HepG2 (cell line): ENCODE measurements around the gene LPIN3. TPM values are rescaled to one million over a fixed set of nuclear protein-coding genes. Genes with fewer than 3 reads are reported as not detected.

Experiments
- CCAR2 ChIP-seq: fragments of 200-400 bp; formaldehyde crosslinking; optimal IDR thresholded peaks from 2 replicates; pipeline ENCODE3; 2018; ENCODE audit warnings: low read depth, mild to moderate bottlenecking, low read length, moderate library complexity
- CREM ChIP-seq, 2 experiments: sonication (generic) in 1 of 2; formaldehyde crosslinking in 1 of 2; IDR thresholded peaks; 2 replicates each; pipeline versions ENCODE4 v1.4.0 to v1.6.1; 2016 to 2020; ENCODE audit warnings: antibody characterized with exemption in 1 of 2, mild to moderate bottlenecking in 1 of 2, missing genetic modification reagents in 1 of 2
- FOXA1 ChIP-seq, 2 experiments: fragments of 450-650 bp in 1 of 2; sonication (generic) in 1 of 2; formaldehyde crosslinking in 1 of 2; IDR thresholded peaks; 2 replicates each; pipeline versions ENCODE4 v1.4.0 to v1.6.1; 2016 to 2020; ENCODE audit warnings: missing genetic modification reagents in 1 of 2
- HHEX ChIP-seq: IDR thresholded peaks from 2 replicates; pipeline ENCODE4 v1.6.1; 2016; ENCODE audit warnings: control low read depth
- HOXD1 ChIP-seq: sonication (generic); formaldehyde crosslinking; IDR thresholded peaks from 2 replicates; pipeline ENCODE4 v1.5.0; 2020; ENCODE audit warnings: missing genetic modification reagents
- IRF9 ChIP-seq: sonication (generic); formaldehyde crosslinking; IDR thresholded peaks from 2 replicates; pipeline ENCODE4 v1.8.0; 2022; ENCODE audit warnings: missing genetic modification reagents, mild to moderate bottlenecking, borderline replicate concordance
- MAFK ChIP-seq, 2 experiments: IDR thresholded peaks in 1 of 2; conservative IDR thresholded peaks in 1 of 2; 2 replicates each; pipeline ENCODE4 v1.6.1; 2011; ENCODE audit warnings: improper control_type of control experiment in 2 of 2, low read length in 2 of 2
- MAZ ChIP-seq, 2 experiments: sonication (generic) in 1 of 2; formaldehyde crosslinking in 1 of 2; IDR thresholded peaks; 2 replicates each; pipeline versions ENCODE4 v1.5.0 to v1.6.1; 2012 to 2020; ENCODE audit warnings: low read depth in 2 of 2, mild to moderate bottlenecking in 2 of 2, borderline replicate concordance in 1 of 2, improper control_type of control experiment in 1 of 2, low read length in 1 of 2, missing genetic modification reagents in 1 of 2, moderate library complexity in 1 of 2
- MEIS1 ChIP-seq: sonication (generic); formaldehyde crosslinking; IDR thresholded peaks from 2 replicates; pipeline ENCODE4 v1.9.0; 2021; ENCODE audit warnings: mild to moderate bottlenecking, missing genetic modification reagents, moderate library complexity, borderline replicate concordance
- MLX ChIP-seq: IDR thresholded peaks from 2 replicates; pipeline ENCODE4 v1.6.1; 2016
- PHF5A ChIP-seq: IDR thresholded peaks from one replicate; pipeline ENCODE4 v1.6.1; 2018; ENCODE audit warnings: low read depth, missing genetic modification reagents; ENCODE audit not compliant: unreplicated experiment
- REL ChIP-seq: sonication (generic); formaldehyde crosslinking; conservative IDR thresholded peaks from 2 replicates; pipeline ENCODE4 v1.8.0; 2022; ENCODE audit warnings: mild to moderate bottlenecking, missing genetic modification reagents, moderate library complexity
- RFX5 ChIP-seq: IDR thresholded peaks from 2 replicates; pipeline ENCODE4 v1.6.1; 2011; ENCODE audit warnings: low read depth, low read length, improper control_type of control experiment
- ZBTB7B ChIP-seq: sonication (generic); formaldehyde crosslinking; IDR thresholded peaks from 2 replicates; pipeline ENCODE4 v1.4.0; 2020; ENCODE audit warnings: missing genetic modification reagents
- ZC3H4 ChIP-seq: sonication (generic); formaldehyde crosslinking; IDR thresholded peaks from 2 replicates; pipeline ENCODE4 v1.4.0; 2020; ENCODE audit warnings: missing genetic modification reagents, borderline replicate concordance
- ZNF30 ChIP-seq: sonication (generic); formaldehyde crosslinking; IDR thresholded peaks from 2 replicates; pipeline ENCODE4 v1.5.0; 2020; ENCODE audit warnings: mild to moderate bottlenecking, missing genetic modification reagents
- ZNF44 ChIP-seq: sonication (generic); formaldehyde crosslinking; IDR thresholded peaks from 2 replicates; pipeline ENCODE4 v1.5.1; 2020; ENCODE audit warnings: mild to moderate bottlenecking, missing genetic modification reagents
- ZNF503 ChIP-seq: sonication (generic); formaldehyde crosslinking; IDR thresholded peaks from 2 replicates; pipeline ENCODE4 v1.4.0; 2020; ENCODE audit warnings: missing genetic modification reagents
- ZNF589 ChIP-seq: sonication (generic); formaldehyde crosslinking; conservative IDR thresholded peaks from 2 replicates; pipeline ENCODE4 v1.8.0; 2022; ENCODE audit warnings: mild to moderate bottlenecking, moderate library complexity, missing genetic modification reagents
- ZNF720 ChIP-seq: sonication (generic); formaldehyde crosslinking; IDR thresholded peaks from 2 replicates; pipeline ENCODE4 v1.4.0; 2020; ENCODE audit warnings: missing genetic modification reagents
- ZNF775 ChIP-seq: sonication (generic); formaldehyde crosslinking; IDR thresholded peaks from 2 replicates; pipeline ENCODE4 v1.4.0; 2020; ENCODE audit warnings: missing genetic modification reagents, mild to moderate bottlenecking, moderate library complexity, borderline replicate concordance
- polyA plus RNA-seq, 8 experiments: library from polyadenylated mRNA; depleted of rRNA in 3 of 8; stranded (reverse) in 7 of 8; unstranded in 1 of 8; fragments of >200 nt; fragmentation: Illumina TruSeq in 4 of 8; extraction: Trizol in 4 of 8; gene quantifications; 2 replicates each; pipeline versions ENCODE4 v1.2.1 to v1.2.3, GENCODE V29; 2011 to 2016; ENCODE audit warnings: low read depth in 4 of 8, missing spikeins in 1 of 8, mixed read lengths in 1 of 8; ENCODE audit not compliant: insufficient read depth in 1 of 8
- total RNA-seq, 5 experiments: library from RNA; depleted of rRNA; stranded (reverse); fragments of >200 nt; fragmentation: Illumina TruSeq; extraction: Trizol; gene quantifications; 2 replicates each; pipeline ENCODE4 v1.2.3, GENCODE V29; 2016; ENCODE audit warnings: low read depth in 1 of 5
- TF ChIP-seq, protein P1 (sequence below): sonication (generic); formaldehyde crosslinking; IDR thresholded peaks from 2 replicates; pipeline ENCODE4 v1.4.0; 2020; ENCODE audit warnings: missing genetic modification reagents

Gene LPIN3
- total and polyA plus RNA-seq, 2 of the 13 experiments (the other 11 are each of a cell fraction or from before 2014, with no cell fraction given) = 14.2 to 28.6 TPM

- TF ChIP-seq ZNF589 (CRISPR knock-in tag) (0 out of 2 replicates have a peak, but pooled peaks have one; percentile 62), PHF5A (CRISPR knock-in tag) (no peak), MLX (CRISPR knock-in tag) (no peak), HHEX (no peak), ZC3H4 (no peak; the same call in 1 of the 2 replicates), ZNF503 (CRISPR knock-in tag) (no peak), CREM (IDR thresholded peaks at IDR 0.05) (no peak; the same call in 1 of the 2 replicates), CREM (CRISPR knock-in tag; IDR thresholded peaks at IDR 0.05) (no peak), FOXA1 (IDR thresholded peaks at IDR 0.05) (no peak), FOXA1 (CRISPR knock-in tag; IDR thresholded peaks at IDR 0.05) (0 out of 2 replicates have a peak, but pooled peaks have one; percentile 1), ZNF720 (CRISPR knock-in tag) (no peak), ZNF44 (CRISPR knock-in tag) (peak; percentile 56; the same call in 1 of the 2 replicates), REL (CRISPR knock-in tag) (peak; percentile 82), MAFK (conservative IDR thresholded peaks at IDR 0.05 in 1 of 2, IDR thresholded peaks at IDR 0.05 in 1 of 2; ENCODE audit: low read length in 2 of 2) (no peak), MEIS1 (CRISPR knock-in tag) (peak; percentile 67; the same call in 1 of the 2 replicates), MAZ (IDR thresholded peaks at IDR 0.05; ENCODE audit: borderline replicate concordance, low read depth, low read length) (peak; percentile 73), MAZ (CRISPR knock-in tag; IDR thresholded peaks at IDR 0.05; ENCODE audit: low read depth) (no peak; the same call in 1 of the 2 replicates), RFX5 (no peak), ZBTB7B (peak; percentile 85), HOXD1 (CRISPR knock-in tag) (no peak; the same call in none of the 2 replicates), IRF9 (peak; percentile 92), CCAR2 (no peak), ZNF775 (CRISPR knock-in tag) (no peak), ZNF30 (CRISPR knock-in tag) (peak; percentile 72; the same call in 1 of the 2 replicates)
- TF ChIP-seq, protein P1, sequence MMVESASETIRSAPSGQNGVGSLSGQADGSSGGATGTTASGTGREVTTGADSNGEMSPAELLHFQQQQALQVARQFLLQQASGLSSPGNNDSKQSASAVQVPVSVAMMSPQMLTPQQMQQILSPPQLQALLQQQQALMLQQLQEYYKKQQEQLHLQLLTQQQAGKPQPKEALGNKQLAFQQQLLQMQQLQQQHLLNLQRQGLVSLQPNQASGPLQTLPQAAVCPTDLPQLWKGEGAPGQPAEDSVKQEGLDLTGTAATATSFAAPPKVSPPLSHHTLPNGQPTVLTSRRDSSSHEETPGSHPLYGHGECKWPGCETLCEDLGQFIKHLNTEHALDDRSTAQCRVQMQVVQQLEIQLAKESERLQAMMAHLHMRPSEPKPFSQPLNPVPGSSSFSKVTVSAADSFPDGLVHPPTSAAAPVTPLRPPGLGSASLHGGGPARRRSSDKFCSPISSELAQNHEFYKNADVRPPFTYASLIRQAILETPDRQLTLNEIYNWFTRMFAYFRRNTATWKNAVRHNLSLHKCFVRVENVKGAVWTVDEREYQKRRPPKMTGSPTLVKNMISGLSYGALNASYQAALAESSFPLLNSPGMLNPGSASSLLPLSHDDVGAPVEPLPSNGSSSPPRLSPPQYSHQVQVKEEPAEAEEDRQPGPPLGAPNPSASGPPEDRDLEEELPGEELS = no peak
These were observed 23.7 kb upstream of the LPIN3 start (continued) for GRCh38 chr20:41316602-41317545.
